ENCODE results near the gene RASD2. TPM values are rescaled to one million over a fixed set of nuclear protein-coding genes. Genes with fewer than 3 reads are reported as not detected.

The RASD2 gene
- total RNA-seq, 1 experiment from 2014 or later, result 2.4 TPM

Other genes starting within 250 kb of the RASD2 start
- gene TOM1, start 240.9 kb upstream of the RASD2 start, total RNA-seq (2014; rRNA removed; shearing (Covaris generic)), result 17.1 and 21.4 TPM in 2 replicates
- gene HMOX1, start 159.7 kb upstream of the RASD2 start, total RNA-seq (2014; rRNA removed; shearing (Covaris generic)), result 9.4 and 14.9 TPM in 2 replicates
- gene MCM5, start 140.7 kb upstream of the RASD2 start, total RNA-seq (2014; rRNA removed; shearing (Covaris generic)), result 54.9 and 88.6 TPM in 2 replicates
- 0.30 and 0.94 TPM in 2 replicates for gene MB, start 76.5 kb downstream of the RASD2 start, total RNA-seq (2014; rRNA removed; shearing (Covaris generic))
- gene APOL6, start 107.6 kb downstream of the RASD2 start, total RNA-seq (2014; rRNA removed; shearing (Covaris generic)), result 22.2 and 25.8 TPM in 2 replicates
- gene APOL5, start 177.0 kb downstream of the RASD2 start, total RNA-seq (2014; rRNA removed; shearing (Covaris generic)), result not detected in 2 replicates

Data from M059J (cell line).